SH-SY5Y (cell line): ENCODE results near the gene FOXN3.

Experiments
- GATA2 ChIP-seq: IDR thresholded peaks from 2 replicates; pipeline ENCODE4 v1.6.1; 2011; ENCODE audit warnings: mild to moderate bottlenecking, low read depth, low read length
- GATA3 ChIP-seq: IDR thresholded peaks from 2 replicates; pipeline ENCODE4 v1.6.1; 2011; ENCODE audit warnings: low read depth, mild to moderate bottlenecking, low read length, moderate library complexity

GRCh38 chr14:89201645-89202044 is 215.4 kb downstream of the FOXN3 start:
- no peak for TF ChIP-seq GATA2
- no peak for TF ChIP-seq GATA3
